A673 (cell line): ENCODE data around the gene IPO8. TPM values are rescaled to one million over a fixed set of nuclear protein-coding genes. Genes with fewer than 3 reads are reported as not detected.

Experiments used
- BruUV-seq: library from RNA; stranded (reverse); fragments of 400-500 nt; replicated peaks from 2 replicates; lab custom pipeline; 2021; lab: Mats Ljungman, UMichigan
- CTCF ChIA-PET: fragments of 300-600 bp; sonication (Branson Sonifier 250); formaldehyde crosslinking; loops from one replicate; lab custom pipeline; 2022; ENCODE audit warnings: antibody characterized with exemption; lab: Charles Lee
- POLR2A ChIA-PET: fragments of 300-600 bp; sonication (Branson Sonifier 250); formaldehyde crosslinking; loops from one replicate; lab custom pipeline; 2022; ENCODE audit warnings: antibody characterized with exemption; ENCODE audit not compliant: low non-redundant PET; lab: Charles Lee
- DNase-seq: peaks from one replicate; pipeline ENCODE4 v3.0.0-alpha.2; 2015; ENCODE audit warnings: low spot score
- H3K27ac ChIP-seq: fragments of 200-600 bp; sonication (generic); 2 replicates; pipeline ENCODE4 v1.5.1; 2016; ENCODE audit warnings: mixed run types, low read depth, mild to moderate bottlenecking, mixed read lengths, antibody characterized with exemption, low read length; ENCODE audit not compliant: poor library complexity, severe bottlenecking
- H3K27me3 ChIP-seq: fragments of 200-600 bp; sonication (generic); replicated peaks from 2 replicates; pipeline ENCODE4 v1.6.1; 2017; ENCODE audit warnings: mixed run types, low read depth, mild to moderate bottlenecking, mixed read lengths, antibody characterized with exemption, low read length; ENCODE audit not compliant: insufficient read depth, poor library complexity
- H3K36me3 ChIP-seq: fragments of 200-600 bp; sonication (generic); 2 replicates; pipeline ENCODE4 v1.6.1; 2016; ENCODE audit warnings: mixed run types, mild to moderate bottlenecking, mixed read lengths, antibody characterized with exemption, low read length; ENCODE audit not compliant: insufficient read depth, poor library complexity, severe bottlenecking
- H3K4me1 ChIP-seq: fragments of 200-600 bp; sonication (generic); 2 replicates; pipeline ENCODE4 v1.6.1; 2017; ENCODE audit warnings: mixed run types, mild to moderate bottlenecking, mixed read lengths, antibody characterized with exemption, low read length; ENCODE audit not compliant: insufficient read depth, poor library complexity, severe bottlenecking
- H3K4me3 ChIP-seq: fragments of 200-600 bp; sonication (generic); 2 replicates; pipeline ENCODE4 v1.5.1; 2016; ENCODE audit warnings: low read depth, mixed run types, mild to moderate bottlenecking, mixed read lengths, low read length; ENCODE audit not compliant: poor library complexity, severe bottlenecking
- H3K9me3 ChIP-seq: fragments of 200-600 bp; sonication (generic); 2 replicates; pipeline ENCODE4 v1.6.1; 2016; ENCODE audit warnings: mixed run types, low read depth, mild to moderate bottlenecking, mixed read lengths, antibody characterized with exemption, low read length; ENCODE audit not compliant: poor library complexity, severe bottlenecking
- EZH2 ChIP-seq: fragments of 200-600 bp; sonication (generic); IDR thresholded peaks from 2 replicates; pipeline ENCODE4 v1.6.1; 2017; ENCODE audit warnings: borderline replicate concordance, low read depth, mild to moderate bottlenecking, mixed read lengths, antibody characterized with exemption, low read length; ENCODE audit not compliant: poor library complexity, severe bottlenecking
- intact Hi-C: fragments of 100-400 bp; cut with micrococcal nuclease; formaldehyde crosslinking; loops from one replicate; pipeline ENCODE4 v1.10.0; 2022; ENCODE audit not compliant: unreplicated experiment
- total RNA-seq: library from RNA; stranded (reverse); gene quantifications from 2 replicates; pipeline ENCODE4 v1.2.3, GENCODE V29; 2021
- TF ChIP-seq, protein P1 (sequence below): fragments of 300-800, 200-600 bp; sonication (generic); conservative IDR thresholded peaks from 2 replicates; pipeline ENCODE4 v1.5.1; 2017; ENCODE audit warnings: low read depth, mild to moderate bottlenecking, antibody characterized with exemption, low read length, moderate library complexity, mixed read lengths

Gene IPO8
- total RNA-seq, 1 experiment from 2014 or later = 37.9 TPM

DNA sequence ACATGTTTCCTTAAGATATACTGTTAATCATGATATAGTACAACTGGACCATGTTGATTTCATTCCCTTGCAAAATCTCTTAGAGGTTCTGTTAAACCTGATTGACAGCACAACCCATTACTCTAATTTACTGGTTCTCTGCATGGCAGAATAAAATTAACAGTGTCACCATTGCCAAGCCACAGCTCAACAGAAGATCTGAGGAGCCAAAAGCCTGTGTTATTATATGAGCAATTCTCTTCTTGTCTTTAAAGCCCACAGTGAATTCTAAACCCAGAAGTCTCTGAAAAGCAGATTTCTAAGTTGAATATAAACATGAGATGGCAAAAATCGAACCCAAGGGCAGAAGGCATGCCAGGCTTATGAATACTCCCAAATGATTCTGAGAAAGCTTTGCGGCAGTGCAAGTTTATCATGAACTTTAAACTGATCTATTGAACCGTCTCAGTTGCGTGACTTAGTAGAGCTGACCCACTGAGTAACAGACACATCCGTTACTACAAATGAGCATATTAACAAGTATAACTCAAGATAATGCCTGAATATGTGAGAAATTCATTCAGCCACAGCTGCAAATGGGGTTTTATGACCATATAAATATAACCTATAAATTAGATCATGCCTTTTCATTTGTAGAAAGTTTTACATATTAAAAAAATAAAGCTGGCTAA, 78.2 kb downstream of the IPO8 start:
- no peak for DNase-seq
- POLR2A ChIA-PET = no interaction called here
- no peaks in the 10 kb centered on the region for H3K36me3 ChIP-seq
- H3K4me3 ChIP-seq = no peak overlapping the region
- intact Hi-C loops = no loop called here
- TF ChIP-seq, protein P1, sequence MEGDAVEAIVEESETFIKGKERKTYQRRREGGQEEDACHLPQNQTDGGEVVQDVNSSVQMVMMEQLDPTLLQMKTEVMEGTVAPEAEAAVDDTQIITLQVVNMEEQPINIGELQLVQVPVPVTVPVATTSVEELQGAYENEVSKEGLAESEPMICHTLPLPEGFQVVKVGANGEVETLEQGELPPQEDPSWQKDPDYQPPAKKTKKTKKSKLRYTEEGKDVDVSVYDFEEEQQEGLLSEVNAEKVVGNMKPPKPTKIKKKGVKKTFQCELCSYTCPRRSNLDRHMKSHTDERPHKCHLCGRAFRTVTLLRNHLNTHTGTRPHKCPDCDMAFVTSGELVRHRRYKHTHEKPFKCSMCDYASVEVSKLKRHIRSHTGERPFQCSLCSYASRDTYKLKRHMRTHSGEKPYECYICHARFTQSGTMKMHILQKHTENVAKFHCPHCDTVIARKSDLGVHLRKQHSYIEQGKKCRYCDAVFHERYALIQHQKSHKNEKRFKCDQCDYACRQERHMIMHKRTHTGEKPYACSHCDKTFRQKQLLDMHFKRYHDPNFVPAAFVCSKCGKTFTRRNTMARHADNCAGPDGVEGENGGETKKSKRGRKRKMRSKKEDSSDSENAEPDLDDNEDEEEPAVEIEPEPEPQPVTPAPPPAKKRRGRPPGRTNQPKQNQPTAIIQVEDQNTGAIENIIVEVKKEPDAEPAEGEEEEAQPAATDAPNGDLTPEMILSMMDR = no peak
- no peak for TF ChIP-seq EZH2
- CTCF ChIA-PET = no interaction called here
- BruUV-seq = no TSS peak
- no peak overlapping the region for H3K27ac ChIP-seq
- H3K4me1 ChIP-seq = no peaks in the 10 kb centered on the region
- no peaks in the 10 kb centered on the region for H3K9me3 ChIP-seq
- no peaks in the 10 kb centered on the region for H3K27me3 ChIP-seq

DNA sequence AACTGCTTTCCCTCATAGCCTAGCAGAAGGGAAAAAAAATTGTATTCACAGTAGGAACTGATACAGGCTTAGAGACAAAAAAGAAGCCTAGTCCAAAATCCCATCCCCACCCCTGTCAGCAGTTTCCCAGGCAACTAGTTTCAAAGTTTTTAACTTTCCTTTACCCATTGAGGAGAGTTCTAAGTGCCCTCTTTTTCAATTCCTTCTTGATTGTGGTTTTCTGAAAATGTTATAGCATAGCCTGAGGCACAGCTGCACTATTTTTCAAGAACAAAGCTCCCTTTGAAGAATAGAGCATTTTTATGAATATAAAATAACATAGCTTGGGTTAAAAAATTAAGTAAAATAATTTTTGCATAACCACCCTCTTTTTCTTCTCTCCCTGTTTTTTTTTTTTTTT, 81.6 kb downstream of the IPO8 start:
- Histone ChIP-seq H3K27me3 (no peaks in the 10 kb centered on the region), H3K27ac (no peak overlapping the region), H3K4me3 (no peak overlapping the region), H3K4me1 (no peaks in the 10 kb centered on the region), H3K36me3 (no peaks in the 10 kb centered on the region), H3K9me3 (no peaks in the 10 kb centered on the region)
- intact Hi-C loops = no loop called here
- CTCF ChIA-PET = no interaction called here
- POLR2A ChIA-PET = no interaction called here
- no peak for TF ChIP-seq EZH2
- TF ChIP-seq, protein P1 = no peak
- DNase-seq = no peak
- no TSS peak for BruUV-seq

DNA sequence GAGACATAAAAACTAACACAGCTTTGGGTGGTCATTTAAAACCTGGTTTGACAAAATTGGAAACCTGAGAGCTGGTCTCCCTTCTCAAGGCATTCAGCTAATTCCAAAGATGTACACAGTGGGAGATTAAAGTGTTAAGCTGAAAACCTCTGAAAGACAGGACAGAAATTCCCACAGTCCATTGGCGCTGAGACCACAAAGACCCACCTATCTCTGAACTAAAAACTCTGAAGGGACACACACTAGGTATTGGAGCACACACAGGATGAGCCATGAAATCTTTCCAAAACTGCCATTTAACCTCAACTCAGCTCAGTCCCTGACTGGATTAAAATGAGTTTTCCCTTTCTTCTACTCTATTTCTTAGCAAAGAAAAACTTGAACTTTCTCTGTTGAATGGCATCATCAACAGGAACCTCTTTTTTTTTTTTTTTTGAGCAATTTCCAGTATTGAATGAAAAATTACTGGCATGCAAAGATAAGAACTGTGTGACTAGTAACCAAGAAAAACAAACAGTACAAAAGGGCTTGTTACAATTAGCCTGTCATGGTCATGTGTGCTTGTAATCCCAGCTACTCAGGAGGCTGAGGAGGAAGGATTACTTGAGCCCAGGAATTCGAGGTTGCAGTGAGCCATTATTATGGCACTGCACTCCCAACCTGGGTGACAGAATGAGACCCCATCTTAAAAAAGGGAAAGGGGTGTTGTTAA, 82.4 kb downstream of the IPO8 start:
- no TSS peak for BruUV-seq
- TF ChIP-seq EZH2 = no peak
- TF ChIP-seq, protein P1 = no peak
- intact Hi-C loops = no loop called here
- no peaks in the 10 kb centered on the region for H3K27me3 ChIP-seq
- no peak overlapping the region for H3K4me3 ChIP-seq
- H3K27ac ChIP-seq = no peak overlapping the region
- H3K36me3 ChIP-seq = no peaks in the 10 kb centered on the region
- DNase-seq = no peak
- ChIA-PET CTCF (no interaction called here), POLR2A (no interaction called here)
- no peaks in the 10 kb centered on the region for H3K9me3 ChIP-seq
- no peaks in the 10 kb centered on the region for H3K4me1 ChIP-seq
